Amniotic epithelial cell (primary cell): ENCODE measurements around the gene KRTAP12-3.
"Not testable (repeated sequence)": the region's sequence is repeated elsewhere in the genome, so short reads cannot be mapped to it uniquely, and the experiment has no call there.

Experiments used
- DNase-seq: peaks from one replicate; pipeline ENCODE4 v3.0.0-alpha.2; 2010; ENCODE audit warnings: low read depth

Gene KRTAP12-3

GRCh38 chr21:44650973-44651675, 6.6 kb upstream of the KRTAP12-3 start:
- DNase-seq, result no peak

GRCh38 chr21:44653123-44653522, 4.6 kb upstream of the KRTAP12-3 start:
- DNase-seq, result no peak

GRCh38 chr21:44653656-44654575, 3.8 kb upstream of the KRTAP12-3 start:
- no peak for DNase-seq

- no peak for DNase-seq
Observed at GRCh38 chr21:44654576-44655175, 3.1 kb upstream of the KRTAP12-3 start, which contains the start of gene KRTAP12-4. Gene KRTAP12-4, minus strand, starts transcription at chr21:44654659. Its CDS starts 45 bp downstream, at chr21:44654614.

- DNase-seq, result no peak
Observed at GRCh38 chr21:44656868-44657267, 864 bp upstream of the KRTAP12-3 start.

- DNase-seq, result no peak
Observed at GRCh38 chr21:44658541-44658910, 794 bp downstream of the KRTAP12-3 start.

GRCh38 chr21:44658913-44659595, 1.3 kb downstream of the KRTAP12-3 start:
- no peak for DNase-seq

- DNase-seq, result not testable (repeated sequence)
Observed at GRCh38 chr21:44661567-44661966, 3.8 kb downstream of the KRTAP12-3 start.

- DNase-seq, result no peak
Observed at GRCh38 chr21:44664691-44665090, 7.0 kb downstream of the KRTAP12-3 start.

- DNase-seq, result no peak
Observed at GRCh38 chr21:44666401-44667320, 8.9 kb downstream of the KRTAP12-3 start, which contains the start of gene KRTAP12-2. Gene KRTAP12-2, minus strand, starts transcription at chr21:44666927. Its CDS starts 41 bp downstream, at chr21:44666886.

GRCh38 chr21:44667612-44668011, 9.9 kb downstream of the KRTAP12-3 start:
- DNase-seq, result no peak

- DNase-seq, result no peak
Observed at GRCh38 chr21:44670642-44671432, 13.1 kb downstream of the KRTAP12-3 start.

GRCh38 chr21:44671911-44672310, 14.2 kb downstream of the KRTAP12-3 start:
- no peak for DNase-seq

- DNase-seq, result no peak
Observed at GRCh38 chr21:44677881-44678280, 20.1 kb downstream of the KRTAP12-3 start.

- no peak for DNase-seq
Observed at GRCh38 chr21:44681152-44681551, 23.4 kb downstream of the KRTAP12-3 start.

GRCh38 chr21:44681861-44682579, 24.3 kb downstream of the KRTAP12-3 start, which contains the start of gene KRTAP12-1:
Gene KRTAP12-1, minus strand, starts transcription at chr21:44682163. Its CDS starts 40 bp downstream, at chr21:44682123.
- DNase-seq, result no peak

GRCh38 chr21:44682580-44683151, 24.9 kb downstream of the KRTAP12-3 start:
- no peak for DNase-seq

GRCh38 chr21:44684077-44684476, 26.3 kb downstream of the KRTAP12-3 start:
- DNase-seq, result no peak

GRCh38 chr21:44684483-44684882, 26.8 kb downstream of the KRTAP12-3 start:
- no peak for DNase-seq
